Chondrocyte (in vitro differentiated cells): ENCODE results near the gene CCDC88C. TPM values are rescaled to one million over a fixed set of nuclear protein-coding genes. Genes with fewer than 3 reads are reported as not detected.

Source experiments
- DNase-seq: peaks from one replicate; pipeline ENCODE4 v3.0.0; 2021; ENCODE audit warnings: mixed read lengths, low spot score
- H3K27ac Mint-ChIP-seq: one replicate; pipeline ENCODE4 v1.8.0; 2021; ENCODE audit warnings: mild to moderate bottlenecking, moderate library complexity, mixed read lengths; ENCODE audit not compliant: unreplicated experiment
- H3K27me3 Mint-ChIP-seq: 2 replicates; pipeline ENCODE4 v1.8.0; 2021; ENCODE audit warnings: low read depth, mixed read lengths
- H3K36me3 Mint-ChIP-seq: 2 replicates; pipeline ENCODE4 v1.8.0; 2021; ENCODE audit warnings: low read depth, mixed read lengths
- H3K4me1 Mint-ChIP-seq: 2 replicates; pipeline ENCODE4 v1.8.0; 2021; ENCODE audit warnings: low read depth, mild to moderate bottlenecking, mixed read lengths
- H3K4me3 Mint-ChIP-seq: one replicate; pipeline ENCODE4 v1.8.0; 2021; ENCODE audit warnings: mild to moderate bottlenecking, moderate library complexity, mixed read lengths; ENCODE audit not compliant: unreplicated experiment
- H3K9me3 Mint-ChIP-seq: 2 replicates; pipeline ENCODE4 v1.8.0; 2021; ENCODE audit warnings: low read depth, mixed read lengths
- total RNA-seq: library from RNA; stranded (reverse); gene quantifications from 3 replicates; pipeline ENCODE4 v1.2.1, GENCODE V29; 2021
- TF ChIP-seq, protein P1 (sequence below): fragments of 200-600 bp; sonication (generic); IDR thresholded peaks from 2 replicates; pipeline ENCODE4 v1.5.0; 2021; ENCODE audit warnings: antibody characterized with exemption, mild to moderate bottlenecking, moderate library complexity

The CCDC88C gene
- total RNA-seq, 1 donor from 2014 or later = 2.3 TPM

DNA sequence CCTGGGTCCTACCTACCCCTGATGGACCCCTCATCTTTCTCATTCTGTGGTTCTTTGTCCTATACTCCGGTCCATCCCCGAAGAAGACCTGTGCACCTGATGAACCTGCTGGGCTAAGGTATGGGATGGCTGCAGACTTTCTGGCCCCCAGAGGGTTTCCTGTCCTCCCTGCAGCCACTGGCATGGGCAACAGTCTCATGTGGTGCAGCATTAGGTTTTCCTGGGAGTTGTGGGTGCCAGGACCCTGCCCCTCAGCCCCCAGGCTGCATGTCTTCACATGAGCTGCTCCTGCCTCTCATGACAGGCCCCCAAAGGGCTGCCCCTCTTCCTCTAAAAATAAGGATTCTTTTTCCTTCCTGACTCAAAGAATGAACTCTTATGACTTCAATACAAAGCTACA, 100.9 kb downstream of the CCDC88C start:
- TF ChIP-seq, protein P1, sequence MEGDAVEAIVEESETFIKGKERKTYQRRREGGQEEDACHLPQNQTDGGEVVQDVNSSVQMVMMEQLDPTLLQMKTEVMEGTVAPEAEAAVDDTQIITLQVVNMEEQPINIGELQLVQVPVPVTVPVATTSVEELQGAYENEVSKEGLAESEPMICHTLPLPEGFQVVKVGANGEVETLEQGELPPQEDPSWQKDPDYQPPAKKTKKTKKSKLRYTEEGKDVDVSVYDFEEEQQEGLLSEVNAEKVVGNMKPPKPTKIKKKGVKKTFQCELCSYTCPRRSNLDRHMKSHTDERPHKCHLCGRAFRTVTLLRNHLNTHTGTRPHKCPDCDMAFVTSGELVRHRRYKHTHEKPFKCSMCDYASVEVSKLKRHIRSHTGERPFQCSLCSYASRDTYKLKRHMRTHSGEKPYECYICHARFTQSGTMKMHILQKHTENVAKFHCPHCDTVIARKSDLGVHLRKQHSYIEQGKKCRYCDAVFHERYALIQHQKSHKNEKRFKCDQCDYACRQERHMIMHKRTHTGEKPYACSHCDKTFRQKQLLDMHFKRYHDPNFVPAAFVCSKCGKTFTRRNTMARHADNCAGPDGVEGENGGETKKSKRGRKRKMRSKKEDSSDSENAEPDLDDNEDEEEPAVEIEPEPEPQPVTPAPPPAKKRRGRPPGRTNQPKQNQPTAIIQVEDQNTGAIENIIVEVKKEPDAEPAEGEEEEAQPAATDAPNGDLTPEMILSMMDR = no peak
- DNase-seq = no peak
- Mint-ChIP-seq H3K27me3 (no peaks in the 10 kb centered on the region), H3K9me3 (no peaks in the 10 kb centered on the region), H3K4me3 (no peak overlapping the region), H3K4me1 (peaks cover 10% of the 10 kb centered on the region), H3K27ac (no peak overlapping the region), H3K36me3 (no peaks in the 10 kb centered on the region)

DNA sequence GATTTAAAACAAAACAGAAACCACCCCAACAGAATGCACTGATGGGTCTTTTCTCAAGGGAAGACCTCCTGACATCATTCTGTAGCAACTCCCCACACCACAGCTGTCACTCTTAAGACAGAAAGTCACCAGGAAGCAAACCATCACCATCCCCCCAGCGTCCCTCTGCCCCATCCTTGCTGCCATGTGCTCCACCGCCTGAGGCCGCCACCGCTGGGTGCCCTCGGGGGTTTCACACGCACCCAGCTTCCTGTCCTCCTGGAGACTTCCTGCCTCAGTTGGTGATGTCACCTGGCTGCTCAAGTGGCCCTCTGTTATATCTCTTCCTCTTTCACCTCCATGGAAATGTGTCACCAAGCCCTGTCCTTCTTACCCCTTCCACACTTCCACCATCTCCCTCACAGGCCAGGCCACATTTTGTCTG, 101.8 kb downstream of the CCDC88C start:
- no peaks in the 10 kb centered on the region for H3K36me3 Mint-ChIP-seq

DNA sequence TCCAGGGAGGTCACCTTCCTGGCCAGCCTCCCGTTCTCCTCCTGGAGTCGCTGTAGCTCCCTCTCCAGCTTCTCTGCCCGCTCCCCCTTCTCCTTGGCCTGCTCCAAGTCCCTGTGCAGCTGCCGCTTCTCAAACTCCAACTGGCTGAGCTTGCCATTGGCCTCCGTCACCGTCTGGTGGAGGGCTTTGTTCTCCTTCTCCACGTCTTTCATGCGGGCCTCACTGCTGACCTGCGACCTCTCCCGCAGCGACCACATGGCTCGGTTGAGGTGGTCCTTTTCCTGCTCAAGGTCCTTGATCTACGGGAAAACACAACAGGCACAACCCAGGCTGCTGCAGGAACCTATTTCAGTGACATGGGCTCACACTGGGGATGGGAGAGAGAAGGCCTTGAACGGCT, 103.8 kb downstream of the CCDC88C start:
- no peak overlapping the region for H3K27ac Mint-ChIP-seq
- H3K4me3 Mint-ChIP-seq = no peak overlapping the region
- no peak for DNase-seq
- TF ChIP-seq, protein P1 = no peak
- no peaks in the 10 kb centered on the region for H3K9me3 Mint-ChIP-seq
- peaks cover 10% of the 10 kb centered on the region for H3K4me1 Mint-ChIP-seq
- H3K27me3 Mint-ChIP-seq = no peaks in the 10 kb centered on the region
- H3K36me3 Mint-ChIP-seq = no peaks in the 10 kb centered on the region

More for the DNA sequence above, 101.8 kb downstream of the CCDC88C start:
- H3K9me3 Mint-ChIP-seq = no peaks in the 10 kb centered on the region
- TF ChIP-seq, protein P1 = no peak
- DNase-seq = no peak
- no peak overlapping the region for H3K27ac Mint-ChIP-seq
- no peak overlapping the region for H3K4me3 Mint-ChIP-seq
- no peaks in the 10 kb centered on the region for H3K27me3 Mint-ChIP-seq
- H3K4me1 Mint-ChIP-seq = peaks cover 10% of the 10 kb centered on the region

DNA sequence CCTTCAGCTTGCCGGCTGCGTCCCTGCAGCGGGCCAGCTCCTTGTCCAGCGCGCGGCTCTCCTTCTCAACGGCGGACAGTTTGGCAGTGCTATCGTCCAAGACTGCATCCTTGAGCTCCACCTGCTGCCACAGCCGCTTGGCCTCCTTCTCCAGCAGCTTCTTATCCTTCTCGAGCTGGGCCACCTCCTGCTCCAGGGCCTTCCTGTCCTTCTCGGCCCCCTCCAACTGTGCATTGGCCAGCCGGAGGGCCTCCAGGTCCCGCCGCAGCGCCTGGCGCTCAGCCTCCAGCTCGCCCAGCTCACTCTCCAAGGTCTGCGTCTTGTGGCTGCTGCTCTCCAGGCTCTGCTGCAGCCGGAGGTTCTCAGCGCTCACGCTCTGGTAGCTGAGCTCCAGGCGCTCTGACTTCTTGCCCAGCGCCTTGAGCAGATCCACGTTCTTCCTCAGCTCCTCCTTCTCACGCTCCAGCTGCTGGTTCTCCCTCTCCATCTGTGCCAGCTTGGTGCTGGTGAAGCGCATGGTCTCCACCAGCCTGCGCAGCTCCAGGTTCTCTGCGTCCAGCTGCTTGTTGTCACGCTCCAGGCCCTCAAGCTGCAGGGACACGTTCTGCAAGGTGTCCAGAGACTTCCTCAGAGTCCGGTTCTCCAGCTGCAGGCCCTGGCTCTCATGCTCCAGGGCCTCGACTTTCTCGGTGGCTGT, 104.3 kb downstream of the CCDC88C start:
- H3K27ac Mint-ChIP-seq = no peak overlapping the region
- peaks cover 10% of the 10 kb centered on the region for H3K4me1 Mint-ChIP-seq
- no peak overlapping the region for H3K4me3 Mint-ChIP-seq
- no peaks in the 10 kb centered on the region for H3K9me3 Mint-ChIP-seq
- H3K36me3 Mint-ChIP-seq = no peaks in the 10 kb centered on the region
- no peaks in the 10 kb centered on the region for H3K27me3 Mint-ChIP-seq
- DNase-seq = no peak
- TF ChIP-seq, protein P1 = no peak

DNA sequence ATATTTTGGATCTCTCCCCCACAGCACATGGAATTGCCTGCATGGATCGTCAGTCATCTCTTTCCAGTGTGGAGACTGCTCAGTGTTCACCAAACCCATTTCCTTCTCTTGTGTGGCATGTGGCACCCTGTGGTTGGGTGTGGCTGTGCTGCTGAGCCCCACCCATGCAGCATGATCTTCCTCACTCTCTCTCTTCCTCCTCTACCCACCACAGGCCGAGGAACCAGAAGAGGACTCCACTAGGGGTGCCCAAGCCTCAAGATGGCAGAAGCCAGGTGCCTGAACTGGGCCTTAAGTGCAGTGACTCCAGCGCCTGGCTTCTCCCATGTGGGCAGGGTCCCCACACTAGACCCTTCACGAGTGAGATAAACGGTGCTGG, 106.3 kb downstream of the CCDC88C start:
- DNase-seq = no peak
- TF ChIP-seq, protein P1 = no peak

More for the DNA sequence above, 106.3 kb downstream of the CCDC88C start:
- no peaks in the 10 kb centered on the region for H3K4me1 Mint-ChIP-seq
- no peak overlapping the region for H3K4me3 Mint-ChIP-seq
- H3K36me3 Mint-ChIP-seq = no peaks in the 10 kb centered on the region
- H3K27me3 Mint-ChIP-seq = no peaks in the 10 kb centered on the region
- H3K27ac Mint-ChIP-seq = no peak overlapping the region
- H3K9me3 Mint-ChIP-seq = no peaks in the 10 kb centered on the region
